Stimulated activated memory B cell treated with anti-CD40 and anti-IgM and Interleukin-4, amounts not matched to agents 10 μg/mL and 1 μg/mL and 100 μg/mL, for 72 hours (primary cell): ENCODE measurements around the gene SPDYE16.
A peak's percentile ranks its signal among the peaks of the same experiment; 100 is the strongest.
"Not testable (repeated sequence)": the region's sequence is repeated elsewhere in the genome, so short reads cannot be mapped to it uniquely, and the experiment has no call there.

ENCODE experiments used
- ATAC-seq: fragments of 150-1000 bp; cut with Tn5 transposase; 2 replicates; pipeline ENCODE4 v1.10.0; 2021
- H3K27ac Mint-ChIP-seq: one replicate; pipeline ENCODE4 v1.8.0; 2022; ENCODE audit warnings: mild to moderate bottlenecking, mixed read lengths
- H3K27me3 Mint-ChIP-seq: one replicate; pipeline ENCODE4 v1.8.0; 2022; ENCODE audit warnings: mixed read lengths
- H3K36me3 Mint-ChIP-seq: one replicate; pipeline ENCODE4 v1.8.0; 2022; ENCODE audit warnings: mixed read lengths
- H3K4me1 Mint-ChIP-seq: one replicate; pipeline ENCODE4 v1.8.0; 2022; ENCODE audit warnings: mixed read lengths
- H3K4me3 Mint-ChIP-seq: one replicate; pipeline ENCODE4 v1.8.0; 2022; ENCODE audit warnings: mild to moderate bottlenecking, moderate library complexity, mixed read lengths
- H3K9me3 Mint-ChIP-seq: one replicate; pipeline ENCODE4 v1.8.0; 2022; ENCODE audit warnings: mixed read lengths

The SPDYE16 gene

DNA sequence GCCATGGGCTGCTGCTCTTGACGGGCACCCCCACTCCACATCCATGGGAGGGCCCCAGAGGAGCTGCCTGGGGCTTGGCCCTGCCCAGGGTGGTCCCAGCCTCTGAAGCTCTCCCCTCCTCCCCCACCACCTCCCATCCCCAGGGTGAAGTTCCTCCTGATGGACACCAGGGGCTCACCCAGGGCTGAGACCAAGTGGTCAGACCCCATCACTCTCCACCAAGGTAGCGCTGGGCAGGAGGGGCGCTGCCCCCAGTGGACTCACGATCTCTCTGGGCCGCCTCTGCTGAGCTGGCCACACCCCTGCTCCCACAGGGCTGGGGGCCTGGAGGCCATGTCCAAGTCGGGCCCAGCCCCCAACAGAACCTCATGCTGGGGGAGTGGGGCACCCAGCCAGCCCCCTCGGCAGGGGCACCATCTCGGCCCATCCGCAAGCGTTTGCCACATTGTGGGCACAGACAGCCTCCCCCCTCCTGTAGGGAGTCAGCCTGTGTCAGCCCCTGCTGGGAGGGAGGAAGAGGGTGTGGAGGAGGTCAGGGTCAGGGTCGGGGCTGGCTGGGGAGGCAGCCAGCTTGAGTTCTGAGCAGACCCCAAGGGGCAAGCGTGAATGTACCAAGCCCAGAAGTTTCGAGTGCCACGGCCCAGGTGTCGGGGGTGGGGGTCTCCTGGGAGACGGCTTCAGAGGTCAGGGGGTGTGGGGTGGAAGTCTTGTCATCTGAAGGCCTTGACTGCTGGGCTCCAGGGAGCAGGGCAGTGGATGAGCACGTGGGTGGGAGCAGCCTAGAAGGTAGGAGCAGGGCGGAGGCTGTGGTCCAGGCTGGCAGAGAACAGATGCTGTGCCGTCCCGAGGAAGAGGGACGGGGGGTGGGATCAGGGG lies 29.9 kb downstream of the SPDYE16 start:
- ATAC-seq, result peak; percentile 5
- Mint-ChIP-seq H3K4me1 (no peaks in the 10 kb centered on the region), H3K4me3 (no peak overlapping the region), H3K27ac (no peak overlapping the region), H3K36me3 (peaks cover under 1% of the 10 kb centered on the region), H3K27me3 (no peaks in the 10 kb centered on the region), H3K9me3 (no peaks in the 10 kb centered on the region)

- not testable (repeated sequence) for ATAC-seq, H3K9me3 Mint-ChIP-seq, H3K36me3 Mint-ChIP-seq
Measured at GRCh38 chr7:76511911-76512885, 30.9 kb downstream of the SPDYE16 start.

GRCh38 chr7:76511200-76511910 lies 31.7 kb downstream of the SPDYE16 start:
- H3K9me3 Mint-ChIP-seq, H3K36me3 Mint-ChIP-seq, H3K27me3 Mint-ChIP-seq, H3K4me1 Mint-ChIP-seq, H3K27ac Mint-ChIP-seq, H3K4me3 Mint-ChIP-seq, ATAC-seq: not testable (repeated sequence)

More at GRCh38 chr7:76511911-76512885, 30.9 kb downstream of the SPDYE16 start:
- not testable (repeated sequence) for H3K27me3 Mint-ChIP-seq, H3K4me1 Mint-ChIP-seq, H3K4me3 Mint-ChIP-seq, H3K27ac Mint-ChIP-seq

DNA sequence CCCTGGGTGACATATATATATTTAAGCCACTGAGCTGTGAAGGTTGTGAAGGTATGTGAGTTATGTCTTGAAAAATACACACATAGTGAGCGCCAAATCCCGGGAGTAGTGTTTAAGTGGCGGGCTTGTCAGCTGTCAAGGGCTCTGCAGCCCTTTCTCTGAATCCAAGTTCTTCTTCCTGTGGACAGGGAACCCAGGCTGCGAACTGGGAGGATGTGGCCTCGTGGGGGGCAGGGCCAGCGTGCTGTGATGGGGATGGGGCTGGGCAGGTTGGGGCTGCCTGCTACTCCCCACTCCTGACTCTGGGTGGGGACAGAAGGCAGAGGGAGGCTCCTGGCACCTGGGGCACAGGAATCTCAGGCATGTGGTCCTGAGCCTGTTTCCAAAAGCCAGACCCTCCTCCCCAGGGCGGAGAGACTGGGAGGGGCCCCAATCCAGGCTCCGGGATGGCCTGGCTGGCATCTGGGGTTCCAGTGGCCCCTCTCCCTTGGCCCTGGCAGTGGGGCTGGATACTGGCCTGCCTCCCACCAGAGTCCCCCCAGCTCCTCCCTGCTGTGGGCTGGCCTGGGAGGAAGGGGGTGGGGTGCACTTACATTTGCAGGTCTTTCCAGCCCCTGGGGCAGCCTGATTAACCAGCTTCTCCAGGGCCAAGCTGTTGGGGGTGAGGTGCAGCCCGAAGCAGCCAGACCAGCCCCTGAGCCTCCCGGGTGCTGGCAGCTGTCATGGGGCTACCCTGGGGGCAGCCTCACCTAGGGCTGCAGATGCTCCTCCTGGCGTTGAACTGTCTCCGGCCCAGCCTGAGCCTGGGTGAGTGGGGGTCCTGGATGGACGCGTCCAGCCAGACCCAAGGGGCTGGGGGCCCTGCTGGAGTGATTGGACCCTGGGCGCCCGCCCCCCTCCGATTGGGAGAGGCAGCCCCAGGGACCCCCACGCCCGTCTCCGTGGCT lies 32.9 kb downstream of the SPDYE16 start, which contains the start of gene UPK3B:
Gene UPK3B (plus strand): TSS at position 622 of the 947 bp plus-strand sequence. CDS start 101 bp downstream, at position 723.
- ATAC-seq, result peak; percentile 7
- H3K27ac Mint-ChIP-seq, result no peak within 1 kb of the TSS
- peaks cover 5% of the 10 kb centered on the region for H3K36me3 Mint-ChIP-seq
- H3K9me3 Mint-ChIP-seq, result peaks cover 3% of the 10 kb centered on the region
- H3K4me1 Mint-ChIP-seq, result no peaks in the 10 kb centered on the region
- H3K4me3 Mint-ChIP-seq, result no peak within 1 kb of the TSS
- no peaks in the 10 kb centered on the region for H3K27me3 Mint-ChIP-seq

DNA sequence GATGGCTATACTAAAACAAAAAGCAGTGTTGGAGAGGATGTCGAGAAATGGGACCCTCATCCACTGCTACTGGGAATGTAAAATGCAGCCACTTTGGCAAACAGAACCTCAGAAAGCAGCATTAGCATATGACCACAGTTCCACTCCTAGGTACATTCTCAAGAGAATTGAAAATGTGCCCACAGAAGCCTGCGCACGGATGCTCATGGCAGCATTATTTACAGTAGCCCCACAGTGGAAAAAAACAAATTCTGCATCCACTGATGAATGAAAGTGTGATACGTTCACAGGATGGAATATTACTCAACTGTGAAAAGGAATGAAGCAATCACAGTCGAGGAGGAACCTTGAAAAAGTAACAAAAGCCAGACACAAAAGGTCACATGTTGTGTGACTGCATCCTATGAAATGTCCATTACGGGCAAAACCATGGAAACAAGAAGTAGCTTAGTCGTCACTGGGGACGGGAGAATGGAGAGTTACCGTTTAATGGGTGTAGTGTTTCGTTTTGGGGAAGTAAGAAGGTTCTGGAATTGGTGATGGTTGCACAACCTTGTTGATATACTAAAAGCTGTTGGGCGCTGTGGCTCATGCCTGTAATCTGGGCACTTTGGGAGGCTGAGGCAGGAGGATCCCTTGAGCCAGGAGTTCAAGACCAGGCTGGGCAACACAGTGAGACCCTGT lies 35.2 kb downstream of the SPDYE16 start:
- peak; percentile 53 for ATAC-seq
- Mint-ChIP-seq H3K9me3 (peaks cover 3% of the 10 kb centered on the region), H3K27me3 (no peaks in the 10 kb centered on the region), H3K4me1 (no peaks in the 10 kb centered on the region), H3K4me3 (no peak overlapping the region), H3K27ac (no peak overlapping the region), H3K36me3 (peaks cover 13% of the 10 kb centered on the region)

DNA sequence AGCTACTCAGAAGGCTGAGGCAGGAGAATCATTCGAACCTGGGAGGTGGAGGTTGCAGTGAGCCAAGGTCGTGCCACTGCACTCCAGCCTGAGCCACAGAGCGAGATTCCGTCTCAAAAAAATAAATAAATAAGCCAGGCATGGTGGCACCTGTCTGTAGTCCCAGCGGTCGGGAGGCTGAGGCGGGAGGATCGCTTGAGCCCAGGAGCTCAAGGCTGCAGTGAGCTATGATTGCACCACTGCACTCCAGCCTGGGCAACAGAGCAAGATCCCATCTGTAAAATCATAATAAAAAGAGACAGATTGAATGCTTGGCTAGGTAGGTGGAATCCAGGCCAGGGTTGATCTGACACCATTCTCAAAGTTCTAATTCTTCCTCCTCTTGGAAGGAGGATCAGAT lies 36.5 kb downstream of the SPDYE16 start:
- not testable (repeated sequence) for H3K9me3 Mint-ChIP-seq, ATAC-seq, H3K27me3 Mint-ChIP-seq, H3K27ac Mint-ChIP-seq, H3K4me1 Mint-ChIP-seq, H3K4me3 Mint-ChIP-seq
- peaks cover 16% of the 10 kb centered on the region for H3K36me3 Mint-ChIP-seq

DNA sequence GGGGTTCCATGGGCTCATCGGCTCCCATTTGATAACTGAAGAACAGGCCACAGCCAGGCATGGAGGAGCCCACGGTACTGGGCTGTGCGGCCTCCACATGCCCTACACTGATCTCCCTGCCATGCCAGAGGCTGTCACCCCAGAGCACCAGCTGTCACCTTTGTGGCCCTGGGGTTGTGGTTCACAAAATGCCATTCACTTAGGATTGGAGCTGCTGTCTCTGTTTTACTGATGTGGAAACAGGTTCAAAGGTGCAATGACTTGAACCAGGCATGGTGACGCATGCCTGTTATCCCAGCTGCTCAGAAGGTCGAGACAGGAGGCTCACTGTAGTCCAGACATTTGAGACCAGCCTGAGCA lies 37.0 kb downstream of the SPDYE16 start:
- no peaks in the 10 kb centered on the region for H3K27me3 Mint-ChIP-seq
- H3K27ac Mint-ChIP-seq, result no peak overlapping the region
- peaks cover 22% of the 10 kb centered on the region for H3K36me3 Mint-ChIP-seq
- no peak for ATAC-seq
- no peak overlapping the region for H3K4me3 Mint-ChIP-seq
- H3K4me1 Mint-ChIP-seq, result no peaks in the 10 kb centered on the region
- peaks cover 3% of the 10 kb centered on the region for H3K9me3 Mint-ChIP-seq

- Mint-ChIP-seq H3K4me3 (no peak overlapping the region), H3K27me3 (no peaks in the 10 kb centered on the region), H3K9me3 (peaks cover 3% of the 10 kb centered on the region), H3K36me3 (peaks cover 24% of the 10 kb centered on the region), H3K4me1 (no peaks in the 10 kb centered on the region), H3K27ac (no peak overlapping the region)
- ATAC-seq, result no peak
Measured at GRCh38 chr7:76505168-76506080, 37.7 kb downstream of the SPDYE16 start.

GRCh38 chr7:76504351-76505167 lies 38.5 kb downstream of the SPDYE16 start:
- H3K27me3 Mint-ChIP-seq, H3K4me1 Mint-ChIP-seq, ATAC-seq, H3K4me3 Mint-ChIP-seq, H3K9me3 Mint-ChIP-seq, H3K27ac Mint-ChIP-seq: not testable (repeated sequence)
- peaks cover 24% of the 10 kb centered on the region for H3K36me3 Mint-ChIP-seq

- peaks cover 24% of the 10 kb centered on the region for H3K36me3 Mint-ChIP-seq
- H3K9me3 Mint-ChIP-seq, H3K4me1 Mint-ChIP-seq, H3K4me3 Mint-ChIP-seq, ATAC-seq, H3K27ac Mint-ChIP-seq, H3K27me3 Mint-ChIP-seq: not testable (repeated sequence)
Measured at GRCh38 chr7:76503244-76503643, 39.9 kb downstream of the SPDYE16 start.

- H3K9me3 Mint-ChIP-seq, H3K4me3 Mint-ChIP-seq, H3K27me3 Mint-ChIP-seq, H3K4me1 Mint-ChIP-seq, H3K27ac Mint-ChIP-seq, ATAC-seq: not testable (repeated sequence)
- H3K36me3 Mint-ChIP-seq, result peaks cover 20% of the 10 kb centered on the region
Measured at GRCh38 chr7:76502836-76503235, 40.3 kb downstream of the SPDYE16 start.

DNA sequence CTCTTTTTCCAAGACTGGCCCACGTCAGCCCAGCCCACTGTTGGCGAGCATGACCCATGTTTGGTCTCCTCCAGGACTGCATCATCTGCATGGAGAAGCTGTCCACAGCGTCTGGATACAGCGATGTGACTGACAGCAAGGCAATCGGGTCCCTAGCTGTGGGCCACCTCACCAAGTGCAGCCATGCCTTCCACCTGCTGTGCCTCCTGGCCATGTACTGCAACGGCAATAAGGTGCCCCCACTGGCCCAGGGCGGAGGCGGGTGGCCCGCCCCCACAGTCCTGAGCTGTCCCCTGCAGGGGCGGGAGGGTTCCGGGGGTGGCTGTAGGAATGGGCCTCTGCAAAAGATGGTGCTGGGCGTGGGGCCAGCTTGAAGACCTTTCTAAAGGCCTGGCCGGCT lies 40.9 kb downstream of the SPDYE16 start:
- peaks cover 19% of the 10 kb centered on the region for H3K36me3 Mint-ChIP-seq
- not testable (repeated sequence) for H3K27ac Mint-ChIP-seq, H3K4me3 Mint-ChIP-seq, H3K27me3 Mint-ChIP-seq, H3K4me1 Mint-ChIP-seq, ATAC-seq, H3K9me3 Mint-ChIP-seq
